Endothelial cell (in vitro differentiated cells): ENCODE data around the gene MCM8. TPM values are rescaled to one million over a fixed set of nuclear protein-coding genes. Genes with fewer than 3 reads are reported as not detected.

Source experiments
- DNase-seq: peaks from one replicate; pipeline ENCODE4 v3.0.0; 2021; ENCODE audit warnings: low spot score
- H3K27ac Mint-ChIP-seq: one replicate; pipeline ENCODE4 v1.8.0; 2021; ENCODE audit warnings: mixed read lengths, inconsistent platforms; ENCODE audit not compliant: unreplicated experiment
- H3K27me3 Mint-ChIP-seq: one replicate; pipeline ENCODE4 v1.8.0; 2021; ENCODE audit warnings: mild to moderate bottlenecking, moderate library complexity, mixed read lengths, inconsistent platforms; ENCODE audit not compliant: unreplicated experiment
- H3K36me3 Mint-ChIP-seq: one replicate; pipeline ENCODE4 v1.8.0; 2021; ENCODE audit warnings: mild to moderate bottlenecking, low read depth, mixed read lengths, inconsistent platforms; ENCODE audit not compliant: unreplicated experiment
- H3K4me1 Mint-ChIP-seq: one replicate; pipeline ENCODE4 v1.8.0; 2021; ENCODE audit warnings: mild to moderate bottlenecking, mixed read lengths, inconsistent platforms; ENCODE audit not compliant: unreplicated experiment
- H3K4me3 Mint-ChIP-seq: one replicate; pipeline ENCODE4 v1.8.0; 2021; ENCODE audit warnings: mild to moderate bottlenecking, mixed read lengths, inconsistent platforms; ENCODE audit not compliant: unreplicated experiment
- H3K9me3 Mint-ChIP-seq: one replicate; pipeline ENCODE4 v1.8.0; 2021; ENCODE audit warnings: mixed read lengths, inconsistent platforms; ENCODE audit not compliant: unreplicated experiment
- CTCF ChIP-seq: fragments of 200-600 bp; sonication (generic); IDR thresholded peaks from one replicate; pipeline ENCODE4 v1.5.0; 2021; ENCODE audit warnings: antibody characterized with exemption; ENCODE audit not compliant: unreplicated experiment
- total RNA-seq: library from RNA; stranded (reverse); fragmentation: NEBNext Ultra II Directional; extraction: Animal tissue kit (Norgen Biotek cat#: 25700); gene quantifications from one replicate; pipeline ENCODE4 v1.2.1, GENCODE V29; 2021; ENCODE audit not compliant: unreplicated experiment

MCM8 gene
- total RNA-seq, 1 donor from 2014 or later = 8.2 TPM

GRCh38 chr20:5932796-5933195, 17.7 kb upstream of the MCM8 start:
- no peak for TF ChIP-seq CTCF
- Mint-ChIP-seq H3K36me3 (no peaks in the 10 kb centered on the region), H3K27me3 (peaks cover 3% of the 10 kb centered on the region), H3K9me3 (no peaks in the 10 kb centered on the region), H3K27ac (no peak overlapping the region), H3K4me3 (no peak overlapping the region), H3K4me1 (no peaks in the 10 kb centered on the region)
- no peak for DNase-seq

DNA sequence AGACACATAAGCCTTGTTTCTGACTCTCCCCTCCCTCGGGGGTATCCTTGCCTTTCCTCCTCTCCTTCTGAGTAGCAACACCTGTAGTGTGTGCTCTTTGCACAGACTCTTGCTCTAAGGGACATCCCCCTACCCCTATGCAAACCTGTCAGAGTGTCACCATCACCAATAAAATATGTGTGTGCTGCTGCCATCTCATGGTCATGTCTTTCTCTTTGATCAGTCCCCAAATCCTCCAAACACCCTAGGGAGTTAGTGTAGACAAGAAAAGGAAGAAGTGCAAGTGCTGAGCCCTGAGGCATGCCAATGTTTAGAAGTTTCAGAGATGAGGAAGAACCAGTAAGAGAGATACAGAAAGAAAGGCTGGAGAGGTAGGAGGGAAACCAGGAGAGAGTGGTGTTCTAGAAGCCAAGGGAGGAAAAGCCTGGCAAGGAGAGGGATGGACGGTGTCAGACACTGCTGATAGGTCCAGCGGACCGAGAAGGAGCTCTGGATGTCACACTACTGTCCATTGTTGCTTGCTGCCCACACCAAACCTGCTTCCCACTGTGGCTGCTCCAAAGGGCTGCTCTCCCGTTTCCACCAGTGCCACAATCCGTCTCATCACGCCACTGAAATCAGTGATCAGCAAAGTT, 16.5 kb upstream of the MCM8 start:
- DNase-seq = no peak
- Mint-ChIP-seq H3K27ac (no peak overlapping the region), H3K4me3 (no peak overlapping the region), H3K36me3 (no peaks in the 10 kb centered on the region), H3K4me1 (no peaks in the 10 kb centered on the region), H3K9me3 (no peaks in the 10 kb centered on the region), H3K27me3 (peaks cover 3% of the 10 kb centered on the region)
- no peak for TF ChIP-seq CTCF

DNA sequence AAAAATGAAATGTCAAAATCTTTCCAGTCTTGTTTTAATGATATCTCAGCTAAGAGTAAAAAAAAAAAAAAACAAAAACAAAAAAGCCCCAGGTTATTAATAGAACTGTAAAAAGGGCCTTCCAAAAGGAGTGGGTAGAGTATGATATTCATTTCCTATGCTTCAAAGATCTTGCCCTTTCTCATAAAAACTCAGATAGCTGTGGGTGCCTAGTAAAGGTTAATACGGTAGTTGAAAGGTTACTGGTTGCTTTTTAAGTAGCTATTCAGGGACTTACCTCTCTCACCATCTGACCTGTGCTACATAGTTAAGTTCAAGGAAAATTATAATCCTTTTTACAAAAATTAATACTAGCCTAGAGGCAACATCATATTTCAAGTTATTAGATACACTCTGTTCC, 15.1 kb upstream of the MCM8 start:
- no peak overlapping the region for H3K4me3 Mint-ChIP-seq
- no peak for TF ChIP-seq CTCF
- no peak overlapping the region for H3K27ac Mint-ChIP-seq
- no peaks in the 10 kb centered on the region for H3K27me3 Mint-ChIP-seq
- no peaks in the 10 kb centered on the region for H3K9me3 Mint-ChIP-seq
- H3K4me1 Mint-ChIP-seq = no peaks in the 10 kb centered on the region
- H3K36me3 Mint-ChIP-seq = peaks cover 5% of the 10 kb centered on the region
- no peak for DNase-seq

DNA sequence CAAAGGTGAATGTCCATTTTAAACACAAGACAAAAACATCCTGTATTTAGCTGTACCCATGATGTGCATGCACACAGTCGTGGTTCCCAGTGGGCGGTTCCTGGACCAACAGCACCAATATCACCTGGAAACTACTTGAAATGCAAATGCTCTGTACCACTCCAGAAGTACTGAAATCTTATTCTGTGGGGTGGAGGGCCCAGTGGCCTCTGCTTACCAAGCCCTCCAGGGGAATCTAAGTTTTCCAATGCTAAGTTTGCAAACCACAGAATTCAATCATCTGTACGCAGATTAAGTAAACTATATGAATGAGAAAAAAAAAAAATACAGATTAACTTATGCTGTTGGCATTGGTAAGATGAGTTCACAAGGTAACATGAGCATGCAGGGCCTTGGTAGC, 14.2 kb upstream of the MCM8 start:
- no peak for DNase-seq
- Mint-ChIP-seq H3K27me3 (no peaks in the 10 kb centered on the region), H3K36me3 (peaks cover 5% of the 10 kb centered on the region), H3K4me3 (no peak overlapping the region), H3K27ac (no peak overlapping the region), H3K4me1 (no peaks in the 10 kb centered on the region), H3K9me3 (no peaks in the 10 kb centered on the region)
- TF ChIP-seq CTCF = no peak

DNA sequence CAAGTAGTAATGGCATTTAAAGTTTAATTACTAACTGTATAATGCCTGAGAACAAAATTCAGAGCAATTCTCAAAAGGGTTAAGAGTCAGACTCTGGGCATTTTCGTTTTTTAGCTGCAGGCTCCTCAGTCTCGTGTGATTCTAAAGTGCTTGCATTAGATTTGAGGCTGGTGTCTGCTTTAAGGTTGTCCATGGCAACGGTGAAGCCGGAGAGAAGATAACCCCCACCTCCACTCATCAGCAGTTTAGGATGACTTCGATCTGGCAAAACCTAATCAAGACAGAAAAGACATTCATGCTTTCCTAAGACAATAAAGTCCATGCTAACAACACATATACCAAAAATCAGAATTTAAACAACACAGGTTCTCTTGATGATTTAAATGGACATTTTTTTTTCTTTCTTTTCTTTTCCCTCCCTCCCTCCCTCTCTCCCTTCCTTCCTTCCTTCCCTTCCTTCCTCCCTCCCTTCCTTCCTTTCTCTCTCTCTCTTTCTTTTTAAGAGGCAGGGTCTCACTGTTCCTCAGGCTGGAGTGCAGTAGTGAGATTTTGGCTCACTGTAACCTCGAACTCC, 11.9 kb upstream of the MCM8 start:
- Mint-ChIP-seq H3K9me3 (no peaks in the 10 kb centered on the region), H3K4me3 (no peak overlapping the region), H3K27ac (no peak overlapping the region), H3K36me3 (peaks cover 17% of the 10 kb centered on the region), H3K4me1 (no peaks in the 10 kb centered on the region), H3K27me3 (no peaks in the 10 kb centered on the region)
- no peak for TF ChIP-seq CTCF
- DNase-seq = no peak
